Measurements from ENCODE around the gene SBNO2.
"Not testable (repeated sequence)": the region's sequence is repeated elsewhere in the genome, so short reads cannot be mapped to it uniquely, and the experiment has no call there.

SBNO2 gene

GRCh38 chr19:1134431-1134830, 39.6 kb downstream of the SBNO2 start:
- no peak for DNase-seq (ENCODE audit: low spot score)

GRCh38 chr19:1133471-1133929, 40.6 kb downstream of the SBNO2 start:
- DNase-seq (ENCODE audit: low spot score): peak; percentile 66

- no peak for DNase-seq (ENCODE audit: low spot score)
These were observed 41.3 kb downstream of the SBNO2 start for GRCh38 chr19:1132552-1133383.

GRCh38 chr19:1131718-1132551, 42.1 kb downstream of the SBNO2 start:
- peak; percentile 89 for DNase-seq (ENCODE audit: low spot score)

- no peak for DNase-seq (ENCODE audit: low spot score)
These were observed 43.0 kb downstream of the SBNO2 start for GRCh38 chr19:1130771-1131717.

GRCh38 chr19:1129535-1129934, 44.5 kb downstream of the SBNO2 start:
- no peak for DNase-seq (ENCODE audit: low spot score)

- not testable (repeated sequence) for DNase-seq (ENCODE audit: low spot score)
These were observed 45.0 kb downstream of the SBNO2 start for GRCh38 chr19:1129084-1129483.

- DNase-seq (ENCODE audit: low spot score): no peak
These were observed 46.0 kb downstream of the SBNO2 start for GRCh38 chr19:1128106-1128505.

- DNase-seq (ENCODE audit: low spot score): no peak
These were observed 46.9 kb downstream of the SBNO2 start for GRCh38 chr19:1126984-1127760.

- no peak for DNase-seq (ENCODE audit: low spot score)
These were observed 48.2 kb downstream of the SBNO2 start for GRCh38 chr19:1125601-1126467.

- no peak for DNase-seq (ENCODE audit: low spot score)
These were observed 50.0 kb downstream of the SBNO2 start for GRCh38 chr19:1123885-1124677.

GRCh38 chr19:1123381-1123780, 50.7 kb downstream of the SBNO2 start:
- DNase-seq (ENCODE audit: low spot score): no peak

GRCh38 chr19:1122972-1123363, 51.1 kb downstream of the SBNO2 start:
- peak; percentile 90 for DNase-seq (ENCODE audit: low spot score)

- no peak for DNase-seq (ENCODE audit: low spot score)
These were observed 51.8 kb downstream of the SBNO2 start for GRCh38 chr19:1122021-1122971.

GRCh38 chr19:1121395-1121794, 52.7 kb downstream of the SBNO2 start:
- no peak for DNase-seq (ENCODE audit: low spot score)

- DNase-seq (ENCODE audit: low spot score): no peak
These were observed 54.4 kb downstream of the SBNO2 start for GRCh38 chr19:1119475-1120217.

- DNase-seq (ENCODE audit: low spot score): no peak
These were observed 55.1 kb downstream of the SBNO2 start for GRCh38 chr19:1118999-1119398.
